Measurements from ENCODE around the gene NCF4.

The NCF4 gene

DNA sequence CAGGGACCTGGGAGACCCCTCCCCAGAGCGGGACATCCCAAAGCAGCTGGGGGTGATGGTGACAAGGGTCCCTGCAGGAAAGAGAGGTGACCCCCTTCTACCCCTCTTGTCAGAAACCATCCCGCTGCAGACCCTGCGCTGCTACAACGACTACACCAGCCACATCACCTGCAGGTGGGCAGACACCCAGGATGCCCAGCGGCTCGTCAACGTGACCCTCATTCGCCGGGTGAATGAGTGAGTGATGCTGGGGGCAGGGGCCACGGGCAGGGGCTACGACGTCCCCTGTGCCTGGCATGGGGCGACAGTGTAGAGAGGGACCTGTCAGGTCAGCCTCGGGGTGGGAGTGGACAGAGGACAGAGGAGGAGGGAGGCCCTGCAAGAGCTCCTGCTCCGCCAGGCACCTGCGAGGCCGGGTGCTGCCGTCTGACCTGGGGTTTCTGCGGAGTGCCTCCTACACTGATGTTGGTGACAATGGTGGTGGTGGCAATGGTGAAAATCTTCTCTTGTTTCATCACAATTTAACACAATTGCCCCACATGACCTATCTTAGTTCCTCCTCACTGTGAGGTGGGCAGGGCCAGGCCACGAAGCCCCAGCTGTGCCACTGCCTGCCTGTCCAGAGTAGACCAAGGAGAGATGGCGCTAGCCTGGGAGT is 62.5 kb downstream of the NCF4 start:
- no peak for DNase-seq

DNA sequence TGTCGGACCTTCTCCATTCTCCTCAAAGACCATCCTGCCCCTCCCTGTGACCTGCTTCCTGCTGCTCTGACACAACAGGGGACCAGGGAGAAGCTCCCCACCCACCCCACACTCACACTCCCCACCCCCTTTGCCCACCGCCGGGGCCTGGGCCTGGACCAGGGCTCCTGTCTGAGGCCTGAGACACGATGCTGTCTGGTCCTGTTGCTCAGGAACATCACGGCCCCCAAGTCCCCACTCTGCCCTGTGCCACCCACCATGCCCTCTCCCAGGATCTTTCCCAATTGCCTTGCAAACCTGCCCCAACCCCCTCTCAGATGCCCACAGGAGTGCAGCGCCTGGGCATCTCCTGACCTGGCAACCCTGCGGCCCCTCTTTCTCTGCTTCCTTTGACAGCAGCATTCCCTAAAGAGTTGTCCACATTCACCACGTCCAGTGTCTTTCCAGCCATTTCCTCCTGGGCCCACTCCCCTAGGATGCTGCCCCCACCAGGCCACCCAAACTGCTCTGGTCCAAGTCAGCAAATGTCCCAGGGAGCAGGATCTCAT is 63.4 kb downstream of the NCF4 start:
- no peak for DNase-seq

DNA sequence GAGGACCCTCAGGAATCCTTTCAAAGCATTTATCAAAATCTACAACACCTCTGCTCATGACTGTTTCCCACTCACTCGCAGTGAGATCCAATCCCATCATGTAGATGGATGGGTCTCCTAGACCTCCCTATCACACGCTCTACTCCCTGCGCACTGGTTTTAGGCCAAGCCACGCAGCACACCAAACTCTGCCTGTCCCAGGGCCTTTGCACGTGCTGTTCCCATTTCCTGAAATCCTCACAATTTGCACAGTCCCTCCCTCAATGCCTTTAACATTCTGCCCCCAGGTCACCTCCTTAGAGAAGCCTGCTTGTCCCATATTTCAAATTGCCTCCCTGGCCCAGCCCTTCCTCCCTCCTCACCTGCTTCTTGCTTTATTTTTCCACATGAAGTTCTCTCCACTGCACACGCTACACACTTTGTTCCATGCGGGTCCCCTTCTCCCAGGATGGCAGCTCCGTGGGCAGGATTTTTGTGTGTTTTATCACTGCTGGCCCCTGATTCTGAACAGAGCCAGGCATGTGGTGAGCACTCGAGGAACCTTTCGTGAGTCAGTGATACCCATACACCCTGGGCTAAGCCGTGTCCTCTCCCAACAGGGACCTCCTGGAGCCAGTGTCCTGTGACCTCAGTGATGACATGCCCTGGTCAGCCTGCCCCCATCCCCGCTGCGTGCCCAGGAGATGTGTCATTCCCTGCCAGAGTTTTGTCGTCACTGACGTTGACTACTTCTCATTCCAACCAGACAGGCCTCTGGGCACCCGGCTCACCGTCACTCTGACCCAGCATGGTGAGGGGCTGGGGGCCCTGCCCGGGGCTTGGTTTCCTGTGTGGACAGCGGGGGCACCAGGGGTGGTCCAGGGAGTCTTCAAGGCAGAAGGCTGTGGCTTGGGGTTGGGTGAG is 64.8 kb downstream of the NCF4 start:
- DNase-seq = no peak

DNA sequence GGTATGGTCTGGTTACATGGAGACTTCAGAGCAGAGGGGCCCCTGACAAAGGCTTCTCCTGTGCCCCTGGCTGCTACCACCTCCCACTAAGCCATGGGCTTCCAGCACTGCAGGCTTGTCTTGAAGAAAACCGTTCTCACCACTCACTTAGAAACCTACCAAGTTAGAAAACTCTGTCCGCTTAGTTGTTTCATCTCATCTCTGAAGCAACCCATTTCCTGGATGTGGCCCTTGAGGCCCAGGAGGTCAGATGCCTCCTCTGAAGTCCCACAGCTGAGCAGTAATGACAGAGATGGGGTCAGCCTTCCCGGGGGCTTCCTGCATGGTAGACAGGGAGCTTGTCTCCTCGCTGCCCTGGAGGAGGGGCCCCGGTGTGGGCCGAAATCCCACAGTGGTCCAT is 65.5 kb downstream of the NCF4 start:
- no peak for DNase-seq

DNA sequence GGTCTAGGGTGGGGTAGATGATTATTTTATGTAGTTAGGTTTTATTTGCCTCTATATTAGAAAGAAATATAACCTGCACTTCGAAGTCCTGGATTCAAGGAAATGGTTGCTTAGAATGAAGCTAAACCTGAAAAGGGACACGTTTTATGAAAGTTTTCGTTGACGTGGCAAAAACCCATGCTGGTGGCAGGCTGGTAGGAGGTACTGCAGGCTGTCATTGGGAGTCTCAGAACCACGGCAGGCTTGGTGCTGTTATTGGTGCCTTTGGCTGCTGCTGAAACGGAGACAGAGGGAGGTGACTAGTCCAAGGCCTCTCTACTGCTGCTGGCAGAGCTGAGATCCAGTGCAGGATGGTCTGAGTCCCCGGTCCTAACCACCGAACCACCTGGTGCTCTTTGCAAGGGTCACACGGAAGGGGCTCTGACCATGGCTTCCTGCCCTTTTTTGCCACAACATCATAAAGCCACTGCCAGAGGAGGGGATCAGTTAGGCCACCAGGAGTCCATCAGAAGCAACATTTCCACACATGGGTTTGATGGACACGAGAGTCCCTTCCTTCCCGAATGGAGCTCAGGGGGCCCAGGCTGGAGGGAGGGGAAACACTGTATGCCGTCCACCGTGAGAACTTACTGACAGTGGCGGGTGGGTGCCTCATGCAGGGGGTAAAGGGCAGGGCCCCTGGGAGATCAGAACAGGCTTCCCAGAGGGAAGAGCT is 66.1 kb downstream of the NCF4 start:
- no peak for DNase-seq
